Endothelial cell (in vitro differentiated cells): Measurements from ENCODE around the gene C3orf62. TPM values are rescaled to one million over a fixed set of nuclear protein-coding genes. Genes with fewer than 3 reads are reported as not detected.
A peak's percentile ranks its signal among the peaks of the same experiment; 100 is the strongest.
"Not testable (repeated sequence)": the region's sequence is repeated elsewhere in the genome, so short reads cannot be mapped to it uniquely, and the experiment has no call there.

Experiments
- DNase-seq: peaks from one replicate; pipeline ENCODE4 v3.0.0; 2021; ENCODE audit warnings: low spot score
- H3K27ac Mint-ChIP-seq: one replicate; pipeline ENCODE4 v1.8.0; 2021; ENCODE audit warnings: mixed read lengths, inconsistent platforms; ENCODE audit not compliant: unreplicated experiment
- H3K27me3 Mint-ChIP-seq: one replicate; pipeline ENCODE4 v1.8.0; 2021; ENCODE audit warnings: mild to moderate bottlenecking, moderate library complexity, mixed read lengths, inconsistent platforms; ENCODE audit not compliant: unreplicated experiment
- H3K36me3 Mint-ChIP-seq: one replicate; pipeline ENCODE4 v1.8.0; 2021; ENCODE audit warnings: mild to moderate bottlenecking, low read depth, mixed read lengths, inconsistent platforms; ENCODE audit not compliant: unreplicated experiment
- H3K4me1 Mint-ChIP-seq: one replicate; pipeline ENCODE4 v1.8.0; 2021; ENCODE audit warnings: mild to moderate bottlenecking, mixed read lengths, inconsistent platforms; ENCODE audit not compliant: unreplicated experiment
- H3K4me3 Mint-ChIP-seq: one replicate; pipeline ENCODE4 v1.8.0; 2021; ENCODE audit warnings: mild to moderate bottlenecking, mixed read lengths, inconsistent platforms; ENCODE audit not compliant: unreplicated experiment
- H3K9me3 Mint-ChIP-seq: one replicate; pipeline ENCODE4 v1.8.0; 2021; ENCODE audit warnings: mixed read lengths, inconsistent platforms; ENCODE audit not compliant: unreplicated experiment
- CTCF ChIP-seq: fragments of 200-600 bp; sonication (generic); IDR thresholded peaks from one replicate; pipeline ENCODE4 v1.5.0; 2021; ENCODE audit warnings: antibody characterized with exemption; ENCODE audit not compliant: unreplicated experiment
- total RNA-seq: library from RNA; stranded (reverse); fragmentation: NEBNext Ultra II Directional; extraction: Animal tissue kit (Norgen Biotek cat#: 25700); gene quantifications from one replicate; pipeline ENCODE4 v1.2.1, GENCODE V29; 2021; ENCODE audit not compliant: unreplicated experiment

The C3orf62 gene
- total RNA-seq, 1 donor from 2014 or later: 3.8 TPM

DNA sequence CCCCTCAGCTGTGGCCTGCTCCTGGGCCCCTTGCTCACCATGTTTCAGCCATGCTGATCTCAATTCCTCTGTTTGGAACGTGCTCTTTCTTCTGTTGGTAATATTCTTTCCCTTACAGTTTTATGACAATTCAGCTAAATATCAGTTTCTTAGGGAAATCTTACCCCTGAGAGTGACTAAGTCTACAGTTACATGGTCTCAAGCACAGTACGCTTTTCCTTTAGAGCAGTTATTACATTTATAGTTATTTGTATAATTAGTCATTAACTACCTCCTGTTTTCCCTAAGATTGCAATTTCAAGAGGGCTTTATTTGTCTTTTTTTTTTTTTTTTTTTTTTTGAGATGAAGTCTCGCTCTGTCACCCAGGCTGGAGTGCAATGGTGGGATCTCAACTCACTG is 23.5 kb downstream of the C3orf62 start:
- Mint-ChIP-seq H3K27ac (no peak overlapping the region), H3K9me3 (no peaks in the 10 kb centered on the region), H3K36me3 (no peaks in the 10 kb centered on the region), H3K4me1 (no peaks in the 10 kb centered on the region), H3K27me3 (peaks cover 6% of the 10 kb centered on the region), H3K4me3 (no peak overlapping the region)
- DNase-seq: no peak
- no peak for TF ChIP-seq CTCF

GRCh38 chr3:49248840-49249227 is 28.2 kb downstream of the C3orf62 start:
- no peak for DNase-seq
- no peak for TF ChIP-seq CTCF
- Mint-ChIP-seq H3K27ac (no peak overlapping the region), H3K36me3 (no peaks in the 10 kb centered on the region), H3K27me3 (peaks cover 2% of the 10 kb centered on the region), H3K9me3 (no peaks in the 10 kb centered on the region), H3K4me1 (no peaks in the 10 kb centered on the region), H3K4me3 (no peak overlapping the region)

- Mint-ChIP-seq H3K27me3 (no peaks in the 10 kb centered on the region), H3K36me3 (no peaks in the 10 kb centered on the region), H3K9me3 (no peaks in the 10 kb centered on the region), H3K4me3 (no peak overlapping the region), H3K27ac (no peak overlapping the region), H3K4me1 (no peaks in the 10 kb centered on the region)
- TF ChIP-seq CTCF: no peak
- no peak for DNase-seq
These were observed 32.3 kb downstream of the C3orf62 start for GRCh38 chr3:49244581-49245205.

DNA sequence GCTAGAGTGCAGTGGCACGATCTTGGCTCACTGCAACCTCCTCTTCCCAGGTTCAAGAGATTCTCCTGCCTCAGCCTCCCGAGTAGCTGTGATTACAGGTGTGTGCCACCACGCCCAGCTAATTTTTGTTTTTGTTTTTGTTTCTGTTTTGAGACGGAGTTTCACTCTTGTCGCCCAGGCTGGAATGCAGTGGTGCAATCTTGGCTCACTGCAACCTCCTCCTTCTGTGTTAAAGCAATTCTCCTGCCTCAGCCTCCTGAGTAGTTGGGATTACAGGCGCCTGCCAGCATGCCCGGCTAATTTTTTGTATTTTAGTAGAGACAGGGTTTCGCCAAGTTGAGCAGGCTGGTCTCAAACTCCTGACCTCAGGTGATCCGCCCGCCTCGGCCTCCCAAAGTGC is 36.9 kb downstream of the C3orf62 start:
- H3K4me3 Mint-ChIP-seq, H3K27ac Mint-ChIP-seq, H3K27me3 Mint-ChIP-seq, H3K9me3 Mint-ChIP-seq, DNase-seq, H3K4me1 Mint-ChIP-seq, H3K36me3 Mint-ChIP-seq: not testable (repeated sequence)

DNA sequence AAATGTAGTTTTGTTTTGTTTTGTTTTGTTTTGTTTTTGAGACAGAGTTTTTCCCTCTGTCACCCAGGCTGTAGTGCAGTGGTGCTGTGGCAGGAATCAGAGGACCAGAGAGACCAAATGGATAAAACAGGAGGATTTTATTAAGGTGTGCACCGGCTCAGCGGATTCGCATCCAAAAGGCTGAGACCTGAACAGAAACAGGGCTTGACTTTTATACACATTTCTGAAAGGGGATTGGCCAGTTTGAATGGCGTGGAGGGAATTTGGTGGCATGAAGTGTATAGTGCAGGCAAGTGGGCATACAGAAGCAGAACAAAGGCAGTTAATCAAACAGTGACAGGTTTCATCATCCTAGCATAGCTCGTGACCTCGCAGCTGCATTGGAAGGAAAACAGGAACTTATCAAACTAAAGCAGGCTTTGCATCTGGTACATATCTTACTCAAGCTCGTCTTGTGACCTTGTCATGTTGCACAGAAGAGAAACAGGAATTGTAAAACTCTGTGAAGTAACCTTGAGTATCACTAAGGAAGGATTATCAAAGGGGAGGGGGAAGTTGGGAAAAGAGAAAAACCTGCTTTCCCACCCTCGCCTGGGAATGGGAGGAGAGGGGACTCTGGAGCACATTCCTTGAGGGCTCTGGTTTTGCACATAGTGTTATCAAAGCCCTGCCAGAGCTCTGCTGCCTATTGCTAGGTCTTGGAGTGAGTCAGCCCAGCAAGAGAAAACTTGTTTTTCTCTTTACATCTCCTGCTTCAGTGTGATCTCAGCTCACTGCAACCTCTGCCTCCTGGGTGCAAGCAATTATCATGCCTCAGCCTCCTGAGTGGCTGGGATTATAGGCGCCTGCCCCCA is 38.5 kb downstream of the C3orf62 start:
- TF ChIP-seq CTCF: no peak
- peak overlapping the region; percentile 26 for H3K4me3 Mint-ChIP-seq
- H3K27ac Mint-ChIP-seq: peak overlapping the region; percentile 10
- DNase-seq: no peak
- peaks cover 11% of the 10 kb centered on the region for H3K9me3 Mint-ChIP-seq
- H3K27me3 Mint-ChIP-seq: no peaks in the 10 kb centered on the region
- no peaks in the 10 kb centered on the region for H3K4me1 Mint-ChIP-seq
- H3K36me3 Mint-ChIP-seq: peaks cover 4% of the 10 kb centered on the region
